Fibroblast of the aortic adventitia (primary cell): ENCODE measurements around the gene IGFALS. TPM values are rescaled to one million over a fixed set of nuclear protein-coding genes. Genes with fewer than 3 reads are reported as not detected.

ENCODE experiments used
- DNase-seq: peaks from one replicate; pipeline ENCODE4 v3.0.0-alpha.2; 2010; ENCODE audit warnings: low read depth
- H3K4me3 ChIP-seq: 2 replicates; pipeline ENCODE4 v1.5.1; 2011; ENCODE audit warnings: low read depth, mild to moderate bottlenecking, control low read depth, low read length, moderate library complexity
- total RNA-seq: library from RNA; depleted of rRNA; stranded (reverse); fragments of >200 nt; gene quantifications from 2 replicates; pipeline ENCODE4 v1.2.3, GENCODE V29; 2012; ENCODE audit warnings: low replicate concordance
- TF ChIP-seq, protein P1 (sequence below): IDR thresholded peaks from 2 replicates; pipeline ENCODE4 v1.5.1; 2011; ENCODE audit warnings: mild to moderate bottlenecking, low read length, control low read depth, inconsistent platforms; ENCODE audit not compliant: insufficient read depth

Gene IGFALS
- total RNA-seq, 1 donor: 0.27 TPM

DNA sequence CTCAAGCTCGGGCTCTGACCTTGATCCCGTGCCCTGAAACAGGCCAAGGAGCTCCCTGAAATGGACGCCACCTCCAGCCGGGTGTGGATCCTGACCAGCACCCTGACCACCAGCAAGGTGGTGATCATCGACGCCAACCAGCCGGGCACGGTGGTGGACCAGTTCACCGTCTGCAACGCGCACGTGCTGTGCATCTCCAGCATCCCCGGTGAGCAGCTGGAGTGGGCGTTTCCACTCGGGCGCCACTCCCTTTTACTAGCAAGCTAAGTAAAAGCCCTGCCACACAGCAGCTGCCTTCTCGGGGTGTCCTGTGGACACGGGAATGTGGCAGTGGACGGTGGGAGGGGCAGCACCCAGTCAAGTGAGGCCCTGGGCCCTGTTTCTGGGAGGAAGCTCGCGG, 28.5 kb downstream of the IGFALS start:
- no peak overlapping the region for H3K4me3 ChIP-seq
- TF ChIP-seq, protein P1, sequence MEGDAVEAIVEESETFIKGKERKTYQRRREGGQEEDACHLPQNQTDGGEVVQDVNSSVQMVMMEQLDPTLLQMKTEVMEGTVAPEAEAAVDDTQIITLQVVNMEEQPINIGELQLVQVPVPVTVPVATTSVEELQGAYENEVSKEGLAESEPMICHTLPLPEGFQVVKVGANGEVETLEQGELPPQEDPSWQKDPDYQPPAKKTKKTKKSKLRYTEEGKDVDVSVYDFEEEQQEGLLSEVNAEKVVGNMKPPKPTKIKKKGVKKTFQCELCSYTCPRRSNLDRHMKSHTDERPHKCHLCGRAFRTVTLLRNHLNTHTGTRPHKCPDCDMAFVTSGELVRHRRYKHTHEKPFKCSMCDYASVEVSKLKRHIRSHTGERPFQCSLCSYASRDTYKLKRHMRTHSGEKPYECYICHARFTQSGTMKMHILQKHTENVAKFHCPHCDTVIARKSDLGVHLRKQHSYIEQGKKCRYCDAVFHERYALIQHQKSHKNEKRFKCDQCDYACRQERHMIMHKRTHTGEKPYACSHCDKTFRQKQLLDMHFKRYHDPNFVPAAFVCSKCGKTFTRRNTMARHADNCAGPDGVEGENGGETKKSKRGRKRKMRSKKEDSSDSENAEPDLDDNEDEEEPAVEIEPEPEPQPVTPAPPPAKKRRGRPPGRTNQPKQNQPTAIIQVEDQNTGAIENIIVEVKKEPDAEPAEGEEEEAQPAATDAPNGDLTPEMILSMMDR: no peak
- no peak for DNase-seq

DNA sequence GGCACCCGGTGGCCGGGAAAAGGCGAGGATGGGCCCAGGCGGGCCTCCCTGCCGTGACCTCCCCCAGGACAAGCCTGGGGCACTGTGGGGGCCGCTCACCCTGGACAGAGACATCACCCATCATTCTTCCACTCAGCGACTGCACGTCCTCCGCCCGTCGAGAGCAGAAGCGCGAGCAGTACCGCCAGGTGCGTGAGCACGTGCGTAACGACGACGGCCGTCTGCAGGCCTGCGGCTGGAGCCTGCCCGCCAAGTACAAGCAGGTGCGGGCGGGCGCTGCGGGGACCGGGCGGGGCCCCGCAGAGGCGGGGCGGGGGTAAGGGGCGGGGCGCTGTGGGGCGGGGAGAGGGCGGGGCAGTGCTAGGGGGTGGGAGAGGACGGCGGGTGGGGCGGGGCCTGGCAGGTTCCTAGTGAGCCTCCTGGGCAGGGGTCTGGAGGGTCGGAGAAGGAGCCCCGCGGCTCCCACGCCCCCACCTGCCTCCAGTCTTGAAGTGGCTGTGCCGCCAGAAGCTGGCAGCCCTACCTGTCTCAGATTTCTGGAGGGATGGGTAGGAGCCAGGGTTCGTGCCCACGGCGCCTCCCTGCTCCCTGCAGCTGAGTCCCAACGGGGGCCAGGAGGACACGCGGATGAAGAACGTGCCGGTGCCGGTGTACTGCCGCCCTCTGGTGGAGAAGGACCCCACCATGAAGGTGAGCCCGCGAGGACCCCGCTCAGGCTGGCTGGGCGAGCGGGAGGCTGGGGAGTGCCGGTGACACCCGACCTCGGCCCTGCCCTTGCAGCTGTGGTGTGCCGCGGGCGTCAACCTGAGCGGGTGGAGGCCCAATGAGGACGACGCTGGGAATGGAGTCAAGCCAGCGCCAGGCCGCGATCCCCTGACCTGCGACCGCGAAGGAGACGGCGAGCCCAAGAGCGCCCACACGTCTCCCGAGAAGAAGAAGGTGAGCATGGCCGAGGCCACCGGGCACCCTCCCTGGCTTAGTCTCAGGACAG, 29.7 kb downstream of the IGFALS start:
- H3K4me3 ChIP-seq: no peak overlapping the region
- DNase-seq: no peak
- TF ChIP-seq, protein P1: peak; percentile 20

DNA sequence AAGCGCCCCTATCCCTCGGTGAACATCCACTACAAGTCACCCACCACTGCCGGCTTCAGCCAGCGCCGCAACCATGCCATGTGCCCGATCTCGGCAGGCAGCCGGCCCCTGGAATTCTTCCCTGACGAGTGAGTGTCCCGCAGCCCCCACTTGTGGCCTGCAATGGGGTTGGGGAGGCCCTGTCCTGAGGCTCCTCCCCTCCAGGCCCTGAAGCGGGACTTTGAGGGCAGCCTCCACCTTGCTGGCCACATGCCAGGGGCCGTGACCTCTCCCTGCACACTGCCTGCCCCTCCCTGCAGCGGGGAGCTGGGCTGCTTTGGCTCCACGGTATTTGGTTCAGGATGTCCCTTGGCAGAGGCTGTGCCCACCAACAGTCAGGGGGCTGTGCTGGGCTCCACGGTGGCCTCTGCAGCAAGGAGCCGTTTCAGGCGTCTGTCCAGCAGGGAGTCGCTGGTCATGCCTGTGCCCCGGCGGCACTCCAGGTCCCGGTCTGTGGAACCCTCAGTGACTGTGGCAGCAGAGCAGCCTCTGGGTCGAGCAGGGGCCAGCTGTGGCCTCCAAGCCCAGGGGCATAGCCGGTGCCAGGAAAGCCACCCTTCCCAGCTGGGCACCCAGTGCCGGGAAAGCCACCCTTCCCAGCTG, 30.5 kb downstream of the IGFALS start:
- TF ChIP-seq, protein P1: no peak
- H3K4me3 ChIP-seq: no peak overlapping the region
- no peak for DNase-seq

DNA sequence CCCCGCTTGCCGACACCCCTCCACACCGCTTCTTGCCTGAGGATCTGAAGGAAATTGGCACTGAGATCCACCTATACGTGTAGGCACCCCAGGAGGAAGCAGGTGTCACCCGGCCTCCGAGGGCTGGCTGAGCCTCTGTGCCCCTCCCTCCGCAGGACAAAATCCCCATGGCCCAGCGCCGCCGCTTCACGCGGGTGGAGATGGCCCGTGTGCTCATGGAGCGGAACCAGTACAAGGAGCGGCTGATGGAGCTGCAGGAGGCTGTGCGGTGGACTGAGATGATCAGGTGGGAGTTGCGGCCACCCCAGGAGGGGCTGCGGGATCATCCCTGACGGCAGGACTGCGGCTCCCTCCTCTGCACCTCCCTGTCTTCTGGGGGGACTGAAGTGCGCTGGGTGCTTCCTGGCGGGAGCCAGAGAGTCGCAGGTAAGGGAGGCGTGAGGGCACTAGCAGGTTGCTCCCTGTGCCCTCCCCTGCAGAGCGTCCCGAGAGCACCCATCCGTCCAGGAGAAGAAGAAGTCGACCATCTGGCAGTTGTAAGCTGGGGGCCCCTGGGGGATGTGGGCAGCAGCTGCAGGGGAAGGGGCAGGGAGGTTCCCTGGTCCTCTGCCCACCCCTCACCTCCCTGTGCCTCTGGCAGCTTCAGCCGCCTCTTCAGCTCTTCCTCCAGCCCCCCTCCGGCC, 31.2 kb downstream of the IGFALS start:
- H3K4me3 ChIP-seq: no peak overlapping the region
- TF ChIP-seq, protein P1: no peak
- no peak for DNase-seq

DNA sequence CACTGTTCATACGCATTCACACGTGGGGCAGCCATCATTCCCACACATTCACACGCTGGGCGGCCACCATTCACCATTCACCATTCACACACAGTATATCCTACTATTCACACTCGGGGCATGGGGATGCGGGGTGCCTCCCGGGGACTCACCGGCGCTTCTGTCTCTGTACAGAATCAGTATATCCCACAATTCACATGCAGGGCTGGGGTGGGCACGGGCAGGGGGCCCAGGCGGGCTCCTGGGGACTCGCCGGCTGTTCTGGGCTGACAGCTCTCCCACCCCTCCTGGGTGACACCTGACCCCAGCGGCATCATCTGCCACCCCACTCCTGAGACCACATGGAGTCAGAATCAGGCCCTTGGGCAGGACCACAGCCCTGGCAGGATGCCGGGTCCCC, 31.8 kb downstream of the IGFALS start:
- TF ChIP-seq, protein P1: no peak
- DNase-seq: no peak
- no peak overlapping the region for H3K4me3 ChIP-seq

DNA sequence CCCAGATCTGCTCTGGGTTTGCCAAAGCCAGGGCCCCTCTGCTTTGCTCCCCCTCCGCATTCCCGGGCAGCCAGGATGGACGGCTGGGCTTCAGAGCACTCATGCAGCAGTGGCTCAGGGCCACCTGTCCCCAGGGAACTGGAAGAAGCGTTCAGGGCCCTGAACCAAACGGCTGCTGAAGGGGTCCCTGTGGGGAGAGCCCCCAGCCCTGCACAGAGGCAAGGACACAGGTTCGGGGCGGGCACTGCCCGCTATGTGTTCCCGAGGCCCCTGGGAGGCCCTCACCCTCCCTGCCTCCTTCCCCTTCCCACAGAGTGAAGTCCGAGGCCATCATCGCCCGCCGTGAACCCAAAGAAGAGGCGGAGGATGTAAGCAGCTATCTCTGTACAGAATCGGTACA, 32.6 kb downstream of the IGFALS start:
- TF ChIP-seq, protein P1: no peak
- DNase-seq: no peak
- no peak overlapping the region for H3K4me3 ChIP-seq
